Measurements from ENCODE around the gene PDXK.

The PDXK gene

GRCh38 chr21:43801006-43801783, 82.3 kb downstream of the PDXK start:
- Histone ChIP-seq H3K36me3 (peaks cover 73% of the 10 kb centered on the region), H3K4me3 (ENCODE audit: low read depth, low read length) (no peak overlapping the region), H3K27me3 (no peaks in the 10 kb centered on the region), H3K4me1 (no peaks in the 10 kb centered on the region), H3K9me3 (no peaks in the 10 kb centered on the region)
- no peak for TF ChIP-seq CTCF (IDR thresholded peaks at IDR 0.05; ENCODE audit: low read depth, low read length)
- DNase-seq, result no peak

- H3K9me3 ChIP-seq, result no peaks in the 10 kb centered on the region
- H3K4me1 ChIP-seq, result no peaks in the 10 kb centered on the region
- no peak for TF ChIP-seq CTCF (IDR thresholded peaks at IDR 0.05; ENCODE audit: low read depth, low read length)
- H3K36me3 ChIP-seq, result peaks cover 57% of the 10 kb centered on the region
- H3K4me3 ChIP-seq (ENCODE audit: low read depth, low read length), result no peak overlapping the region
- DNase-seq, result no peak
- H3K27me3 ChIP-seq, result no peaks in the 10 kb centered on the region
Observed at GRCh38 chr21:43802713-43803313, 83.9 kb downstream of the PDXK start.

GRCh38 chr21:43803558-43804300, 84.8 kb downstream of the PDXK start:
- Histone ChIP-seq H3K4me1 (no peaks in the 10 kb centered on the region), H3K27me3 (no peaks in the 10 kb centered on the region), H3K9me3 (no peaks in the 10 kb centered on the region), H3K4me3 (ENCODE audit: low read depth, low read length) (no peak overlapping the region), H3K36me3 (peaks cover 49% of the 10 kb centered on the region)
- no peak for DNase-seq
- no peak for TF ChIP-seq CTCF (IDR thresholded peaks at IDR 0.05; ENCODE audit: low read depth, low read length)

DNA sequence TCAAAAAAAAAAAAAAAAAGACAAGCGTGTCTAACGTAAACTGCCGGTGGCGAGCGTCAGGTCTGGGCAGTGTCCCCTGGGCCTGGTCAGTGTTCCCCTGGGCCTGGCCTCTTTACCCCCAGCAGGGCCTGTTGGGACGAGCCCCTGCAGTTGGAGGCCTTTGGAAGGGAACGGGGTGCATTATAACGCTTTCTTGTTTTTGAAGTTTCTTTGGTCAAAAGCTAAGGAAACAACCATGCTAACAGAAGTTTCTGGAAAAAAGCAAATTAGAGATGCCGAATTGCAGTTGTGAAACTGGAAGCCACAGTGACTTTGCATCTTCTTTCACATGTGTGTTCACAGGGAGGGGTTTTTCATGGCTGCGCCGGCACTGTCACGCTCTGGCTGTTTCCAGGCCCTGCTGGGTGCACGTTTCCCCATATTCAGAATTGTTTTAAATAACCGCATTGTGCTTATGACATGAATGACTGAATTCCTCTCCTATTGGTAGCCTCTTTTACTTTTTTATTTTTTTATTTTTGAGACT, 86.4 kb downstream of the PDXK start:
- no peak for DNase-seq
- H3K4me1 ChIP-seq, result no peaks in the 10 kb centered on the region
- no peak overlapping the region for H3K4me3 ChIP-seq (ENCODE audit: low read depth, low read length)
- H3K27me3 ChIP-seq, result no peaks in the 10 kb centered on the region
- peaks cover 36% of the 10 kb centered on the region for H3K36me3 ChIP-seq
- no peak for TF ChIP-seq CTCF (IDR thresholded peaks at IDR 0.05; ENCODE audit: low read depth, low read length)
- H3K9me3 ChIP-seq, result no peaks in the 10 kb centered on the region

DNA sequence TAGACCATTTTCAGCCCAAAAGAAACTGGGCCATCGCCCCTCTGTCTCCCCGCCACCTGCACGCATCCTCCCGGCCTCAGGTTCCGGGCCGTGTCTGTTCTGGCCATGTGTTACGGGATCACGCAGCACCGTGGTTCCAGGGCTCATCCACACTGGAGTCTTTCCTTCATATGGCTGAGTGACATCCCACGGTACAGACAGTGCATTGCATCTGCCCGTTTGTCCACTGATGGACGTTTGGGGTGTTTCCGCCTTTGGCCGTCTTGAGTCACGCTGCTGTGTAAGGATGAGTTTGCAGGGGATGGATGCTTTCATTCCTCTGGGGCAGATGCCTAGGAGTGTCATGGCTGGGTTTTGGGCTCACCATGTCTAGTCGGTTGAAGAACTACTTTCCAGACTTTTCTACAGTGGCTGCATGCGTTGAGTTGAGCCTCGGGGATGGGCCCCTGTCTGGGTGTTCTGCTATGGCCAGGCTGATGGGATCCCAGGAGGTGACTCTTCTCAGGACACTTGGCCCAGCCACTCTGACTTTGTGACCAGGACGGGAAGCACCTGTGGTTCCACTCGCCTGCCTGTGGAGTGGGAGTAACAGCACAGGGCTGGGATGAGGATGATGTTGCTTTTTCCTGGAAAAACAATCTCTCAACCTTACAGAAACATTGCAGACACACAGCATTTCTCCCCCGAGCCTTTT, 87.2 kb downstream of the PDXK start:
- no peak for TF ChIP-seq CTCF (IDR thresholded peaks at IDR 0.05; ENCODE audit: low read depth, low read length)
- no peak overlapping the region for H3K4me3 ChIP-seq (ENCODE audit: low read depth, low read length)
- H3K27me3 ChIP-seq, result no peaks in the 10 kb centered on the region
- no peaks in the 10 kb centered on the region for H3K4me1 ChIP-seq
- H3K36me3 ChIP-seq, result peaks cover 27% of the 10 kb centered on the region
- no peaks in the 10 kb centered on the region for H3K9me3 ChIP-seq
- DNase-seq, result no peak

Measured in BE2C (cell line).